Gastroesophageal sphincter (tissue), 4 donors: ENCODE data around the gene CDC42BPG. TPM values are rescaled to one million over a fixed set of nuclear protein-coding genes. Genes with fewer than 3 reads are reported as not detected.
A peak's percentile ranks its signal among the peaks of the same experiment; 100 is the strongest.

Experiments
- ATAC-seq: fragments of 150-250 bp; one replicate; pipeline ENCODE4 v1.9.1; 2016; ENCODE audit warnings: mild to moderate bottlenecking, moderate library complexity
- H3K27ac ChIP-seq, 4 donors: fragments of 200-600 bp; sonication (generic) in 3 of 4; 1 replicate in 3 of 4; 2 replicates in 1 of 4; pipeline ENCODE4 v1.5.1; 2016 to 2019
- H3K27me3 ChIP-seq: fragments of 200-600 bp; sonication (generic); one replicate; pipeline ENCODE4 v1.5.1; 2019
- H3K36me3 ChIP-seq, 2 donors: fragments of 200-600 bp; sonication (generic); one replicate each; pipeline ENCODE4 v1.5.1; 2019; ENCODE audit warnings: control low read depth in 1 of 2
- H3K4me1 ChIP-seq, 3 donors: fragments of 200-600 bp; sonication (generic); 1 replicate in 2 of 3; 2 replicates in 1 of 3; pipeline ENCODE4 v1.5.1; 2016 to 2019; ENCODE audit warnings: control low read depth in 2 of 3
- H3K4me3 ChIP-seq, 2 donors: fragments of 200-600 bp; sonication (generic); one replicate each; pipeline ENCODE4 v1.5.1; 2019; ENCODE audit warnings: mild to moderate bottlenecking in 1 of 2, moderate library complexity in 1 of 2
- H3K9me3 ChIP-seq, 3 donors: fragments of 200-600 bp; sonication (generic); one replicate each; pipeline ENCODE4 v1.5.1; 2017 to 2019; ENCODE audit warnings: control low read depth in 2 of 3
- EP300 ChIP-seq: sonication (generic); formaldehyde crosslinking; IDR thresholded peaks from one replicate; pipeline ENCODE4 v1.6.1; 2017; ENCODE audit warnings: antibody characterized with exemption, mild to moderate bottlenecking
- POLR2A ChIP-seq, 2 donors: fragments of 450-650 bp; IDR thresholded peaks; one replicate each; pipeline ENCODE4 v1.6.1; 2017; ENCODE audit warnings: antibody characterized with exemption in 2 of 2, mild to moderate bottlenecking in 2 of 2, moderate library complexity in 1 of 2
- POLR2AphosphoS5 ChIP-seq: sonication (generic); formaldehyde crosslinking; IDR thresholded peaks from one replicate; pipeline ENCODE4 v1.6.1; 2017; ENCODE audit warnings: antibody characterized with exemption
- WGBS, 2 donors: methylation state at CpG; one replicate each; pipeline ENCODE4 v1.1.5; 2018; ENCODE audit warnings: low coverage in 1 of 2; 5-methylcytosine and 5-hydroxymethylcytosine counted together
- total RNA-seq, 4 donors: library from RNA; depleted of rRNA; stranded (reverse); fragments of >200 nt; gene quantifications; one replicate each; pipeline ENCODE4 v1.1.0, GENCODE V29; 2016
- TF ChIP-seq, protein P1 (sequence below), 4 experiments: fragments of 200-600 bp in 2 of 4; fragments of 450-650 bp in 2 of 4; sonication (generic) in 1 of 4; IDR thresholded peaks; one replicate each; pipeline ENCODE4 v1.5.1; 2017 to 2019; ENCODE audit warnings: antibody characterized with exemption in 4 of 4, mild to moderate bottlenecking in 2 of 4, moderate library complexity in 2 of 4

The CDC42BPG gene
- total RNA-seq, 4 donors from 2014 or later = 0.08 to 0.94 (median 0.22) TPM

DNA sequence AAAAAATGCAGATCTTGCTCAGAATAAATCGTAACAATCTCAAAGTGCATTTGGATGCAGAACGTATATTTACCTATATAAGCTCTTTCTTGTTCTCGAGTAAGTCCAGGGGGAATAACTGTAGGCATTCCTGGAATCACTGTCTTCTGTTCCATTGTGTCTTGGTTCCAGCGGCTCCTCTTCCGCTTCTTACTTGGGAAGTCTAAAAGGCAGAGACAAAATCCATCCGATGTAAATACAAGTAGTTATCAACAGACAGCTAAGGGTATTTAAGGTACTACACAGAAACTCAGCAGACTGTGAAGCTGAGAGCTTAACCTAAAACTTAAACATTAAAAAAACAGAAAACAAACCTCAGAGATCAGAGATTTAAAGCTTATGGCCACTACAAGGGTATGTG, 68.0 kb downstream of the CDC42BPG start:
- Histone ChIP-seq H3K27me3 (no peaks in the 10 kb centered on the region), H3K4me3 (peak overlapping the region in 1 of 2 donors; percentile 77), H3K9me3 (no peaks in the 10 kb centered on the region), H3K4me1 (peaks cover 34 to 66% (median 40%) of the 10 kb centered on the region in 3 donors), H3K36me3 (peaks cover 11 to 57% of the 10 kb centered on the region in 2 donors), H3K27ac (peak overlapping the region in 2 of 4 donors; percentile 99 to 100)
- TF ChIP-seq POLR2AphosphoS5 (no peak), EP300 (no peak), POLR2A (IDR thresholded peaks at IDR 0.05) (no peak)
- TF ChIP-seq, protein P1, sequence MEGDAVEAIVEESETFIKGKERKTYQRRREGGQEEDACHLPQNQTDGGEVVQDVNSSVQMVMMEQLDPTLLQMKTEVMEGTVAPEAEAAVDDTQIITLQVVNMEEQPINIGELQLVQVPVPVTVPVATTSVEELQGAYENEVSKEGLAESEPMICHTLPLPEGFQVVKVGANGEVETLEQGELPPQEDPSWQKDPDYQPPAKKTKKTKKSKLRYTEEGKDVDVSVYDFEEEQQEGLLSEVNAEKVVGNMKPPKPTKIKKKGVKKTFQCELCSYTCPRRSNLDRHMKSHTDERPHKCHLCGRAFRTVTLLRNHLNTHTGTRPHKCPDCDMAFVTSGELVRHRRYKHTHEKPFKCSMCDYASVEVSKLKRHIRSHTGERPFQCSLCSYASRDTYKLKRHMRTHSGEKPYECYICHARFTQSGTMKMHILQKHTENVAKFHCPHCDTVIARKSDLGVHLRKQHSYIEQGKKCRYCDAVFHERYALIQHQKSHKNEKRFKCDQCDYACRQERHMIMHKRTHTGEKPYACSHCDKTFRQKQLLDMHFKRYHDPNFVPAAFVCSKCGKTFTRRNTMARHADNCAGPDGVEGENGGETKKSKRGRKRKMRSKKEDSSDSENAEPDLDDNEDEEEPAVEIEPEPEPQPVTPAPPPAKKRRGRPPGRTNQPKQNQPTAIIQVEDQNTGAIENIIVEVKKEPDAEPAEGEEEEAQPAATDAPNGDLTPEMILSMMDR (IDR thresholded peaks at IDR 0.05) = no peak
- WGBS, 2 donors = 16 to 39% methylated on average over 3 to 6 of the region's 6 CpGs
- no peak for ATAC-seq

DNA sequence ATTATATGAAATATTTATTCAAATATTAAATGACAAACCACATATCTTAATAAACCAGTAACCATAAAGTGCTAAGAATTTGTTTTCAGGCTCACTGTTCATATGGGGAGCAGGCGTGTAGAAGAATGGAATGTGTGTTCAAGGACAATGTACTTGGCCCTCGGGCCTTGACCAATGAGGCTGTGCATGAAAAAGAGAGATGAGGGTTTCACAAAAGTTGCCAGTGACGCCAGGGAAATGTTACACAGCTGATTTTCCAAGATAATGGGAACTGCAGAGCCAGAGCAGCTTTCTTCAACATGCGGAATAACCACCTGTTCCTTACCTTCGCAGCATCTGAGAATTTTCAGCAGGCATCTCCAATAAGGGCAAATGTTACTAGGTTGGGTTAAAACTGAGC, 70.3 kb downstream of the CDC42BPG start:
- ATAC-seq = no peak
- H3K27me3 ChIP-seq = no peaks in the 10 kb centered on the region
- TF ChIP-seq, protein P1 (IDR thresholded peaks at IDR 0.05) = no peak
- TF ChIP-seq EP300 (no peak), POLR2A (IDR thresholded peaks at IDR 0.05) (no peak), POLR2AphosphoS5 (no peak)
- peaks cover 34 to 74% (median 34%) of the 10 kb centered on the region in 3 donors for H3K4me1 ChIP-seq
- H3K36me3 ChIP-seq = peaks cover 23 to 80% of the 10 kb centered on the region in 2 donors
- H3K4me3 ChIP-seq = no peak overlapping the region
- 40 to 60% methylated on average over 3 to 4 of the region's 5 CpGs for WGBS, 2 donors
- H3K9me3 ChIP-seq = no peaks in the 10 kb centered on the region
- H3K27ac ChIP-seq = peak overlapping the region in 2 of 4 donors; percentile 20 to 63

Other genes starting within 250 kb of the CDC42BPG start
- gene NRXN2, start 121.5 kb downstream of the CDC42BPG start, total RNA-seq = 10 to 100 TPM in 1 of 4 donors, 1 to 10 TPM in 3; 3.4 to 25.4 (median 5.0) TPM
- 10 to 100 TPM; 34.5 to 84.9 (median 41.1) TPM for gene RASGRP2, start 100.5 kb downstream of the CDC42BPG start, total RNA-seq
- gene PYGM, start 84.7 kb downstream of the CDC42BPG start, total RNA-seq = 10 to 100 TPM; 10.5 to 55.2 (median 32.8) TPM
- 100 to 1,000 TPM; 187 to 314 (median 253) TPM for gene SF1, start 66.1 kb downstream of the CDC42BPG start, total RNA-seq
- gene MAP4K2, start 41.4 kb downstream of the CDC42BPG start, total RNA-seq = 10 to 100 TPM; 17.6 to 24.0 (median 19.6) TPM
- 10 to 100 TPM in 2 of 4 donors, 1 to 10 TPM in 2; 7.1 to 20.9 (median 11.6) TPM for gene MEN1, start 34.1 kb downstream of the CDC42BPG start, total RNA-seq
- gene EHD1, start 34.0 kb upstream of the CDC42BPG start, total RNA-seq = 100 to 1,000 TPM in 2 of 4 donors, 10 to 100 TPM in 2; 92.1 to 188 (median 101) TPM
- gene ATG2A, start 72.6 kb upstream of the CDC42BPG start, total RNA-seq = 10 to 100 TPM; 18.8 to 27.2 (median 26.3) TPM
- gene PPP2R5B, start 80.0 kb upstream of the CDC42BPG start, total RNA-seq = 10 to 100 TPM; 20.3 to 41.2 (median 27.0) TPM
- not detected for gene GPHA2, start 91.2 kb upstream of the CDC42BPG start, total RNA-seq
- gene MAJIN, start 127.5 kb upstream of the CDC42BPG start, total RNA-seq = not detected
- gene BATF2, start 152.3 kb upstream of the CDC42BPG start, total RNA-seq = 1 to 10 TPM; 1.5 to 3.4 (median 1.6) TPM
- 100 to 1,000 TPM; 158 to 220 (median 179) TPM for gene ARL2, start 169.5 kb upstream of the CDC42BPG start, total RNA-seq
- gene SNX15, start 182.8 kb upstream of the CDC42BPG start, total RNA-seq = 10 to 100 TPM; 23.6 to 42.5 (median 30.1) TPM
- 10 to 100 TPM in 3 of 4 donors, 1 to 10 TPM in 1; 4.7 to 13.6 (median 12.7) TPM for gene SAC3D1, start 196.6 kb upstream of the CDC42BPG start, total RNA-seq
- gene NAALADL1, start 213.9 kb upstream of the CDC42BPG start, total RNA-seq = 10 to 100 TPM; 21.8 to 38.5 (median 29.0) TPM
- 1 to 10 TPM in 2 of 4 donors, under 1 TPM in 2; 0.78 to 1.7 (median 0.99) TPM for gene CDCA5, start 239.4 kb upstream of the CDC42BPG start, total RNA-seq
- gene ZFPL1, start 239.6 kb upstream of the CDC42BPG start, total RNA-seq = 10 to 100 TPM; 26.3 to 43.9 (median 33.3) TPM